Endodermal cell (in vitro differentiated cells): Measurements from ENCODE around the gene KLC4. TPM values are rescaled to one million over a fixed set of nuclear protein-coding genes. Genes with fewer than 3 reads are reported as not detected.

Experiments
- DNase-seq: peaks from one replicate; pipeline ENCODE4 v3.0.0-alpha.2; 2017
- H3K27ac ChIP-seq: 2 replicates; pipeline ENCODE4 v1.5.1; 2013; ENCODE audit warnings: mild to moderate bottlenecking, low read depth, low read length, moderate library complexity
- H3K27me3 ChIP-seq: 2 replicates; pipeline ENCODE4 v1.6.1; 2013; ENCODE audit warnings: mild to moderate bottlenecking, low read length, moderate library complexity; ENCODE audit not compliant: insufficient read depth, control insufficient read depth, poor library complexity, severe bottlenecking
- H3K36me3 ChIP-seq: 2 replicates; pipeline ENCODE4 v1.7.0; 2013; ENCODE audit warnings: mild to moderate bottlenecking, low read length, moderate library complexity; ENCODE audit not compliant: control insufficient read depth, insufficient read depth
- H3K4me1 ChIP-seq: one replicate; pipeline ENCODE4 v1.7.0; 2013; ENCODE audit warnings: low read length; ENCODE audit not compliant: control insufficient read depth, insufficient read depth
- H3K4me3 ChIP-seq: 2 replicates; pipeline ENCODE4 v1.5.1; 2013; ENCODE audit warnings: mild to moderate bottlenecking, low read length, moderate library complexity
- H3K9ac ChIP-seq: 2 replicates; pipeline ENCODE4 v1.6.1; 2013; ENCODE audit warnings: mild to moderate bottlenecking, low read length, moderate library complexity; ENCODE audit not compliant: poor library complexity, severe bottlenecking; ENCODE audit errors: extremely low read depth
- H3K9me3 ChIP-seq: 2 replicates; pipeline ENCODE4 v1.6.1; 2013; ENCODE audit warnings: mild to moderate bottlenecking, low read length, moderate library complexity; ENCODE audit not compliant: control insufficient read depth
- H3K27ac Mint-ChIP-seq: 2 replicates; pipeline ENCODE4 v1.8.0; 2020; ENCODE audit warnings: mixed read lengths
- H3K27me3 Mint-ChIP-seq: 2 replicates; pipeline ENCODE4 v1.8.0; 2021; ENCODE audit warnings: mild to moderate bottlenecking, mixed read lengths; ENCODE audit not compliant: insufficient read depth
- H3K36me3 Mint-ChIP-seq: 2 replicates; pipeline ENCODE4 v1.8.0; 2020; ENCODE audit warnings: low read depth, mixed read lengths
- H3K4me1 Mint-ChIP-seq: 2 replicates; pipeline ENCODE4 v1.8.0; 2020; ENCODE audit warnings: mixed read lengths
- H3K4me3 Mint-ChIP-seq: 2 replicates; pipeline ENCODE4 v1.8.0; 2020; ENCODE audit warnings: mild to moderate bottlenecking, moderate library complexity, mixed read lengths
- H3K9me3 Mint-ChIP-seq: 2 replicates; pipeline ENCODE4 v1.8.0; 2020; ENCODE audit warnings: mild to moderate bottlenecking, mixed read lengths
- CTCF ChIP-seq: fragments of 200-600 bp; sonication (generic); conservative IDR thresholded peaks from 2 replicates; pipeline ENCODE4 v1.5.0; 2021; ENCODE audit warnings: antibody characterized with exemption, mild to moderate bottlenecking
- WGBS, 2 experiments: methylation state at CpG; one replicate each; pipeline versions ENCODE4 v1.1.5 to v1.1.7; 2013; ENCODE audit warnings: missing lambda C conversion rate in 2 of 2, mixed read lengths in 1 of 2; ENCODE audit not compliant: insufficient coverage in 1 of 2, insufficient read length in 1 of 2; 5-methylcytosine and 5-hydroxymethylcytosine counted together
- total RNA-seq, 2 donors: library from RNA; stranded (reverse); fragmentation: NEBNext Ultra II Directional in 1 of 2; extraction: Animal tissue kit (Norgen Biotek cat#: 25700) in 1 of 2; gene quantifications; 2 replicates in 1 of 2; 3 replicates in 1 of 2; pipeline ENCODE4 v1.2.1, GENCODE V29; 2021

KLC4 gene
- total RNA-seq, 2 donors from 2014 or later: 36.6 to 38.0 TPM

- peak within 1 kb of the TSS; percentile 61 for H3K27ac ChIP-seq
- H3K27ac Mint-ChIP-seq: peak within 1 kb of the TSS; percentile 95
Observed at GRCh38 chr6:43053545-43054205, 5.8 kb upstream of the KLC4 start, which contains the start of gene CUL7. Gene CUL7 (minus strand): TSS chr6:43053851. CDS start chr6:43052788, 1,063 bp downstream.

GRCh38 chr6:43054206-43054943 lies 5.1 kb upstream of the KLC4 start:
- WGBS, 2 experiments: 84 to 94% methylated on average over 15 to 17 of the region's 17 CpGs
- DNase-seq: no peak

More at GRCh38 chr6:43053545-43054205, 5.8 kb upstream of the KLC4 start, which contains the start of gene CUL7:
- no peak for TF ChIP-seq CTCF
- peak; percentile 94 for DNase-seq
- peak within 1 kb of the TSS; percentile 98 for H3K4me3 Mint-ChIP-seq
- no peaks in the 10 kb centered on the region for H3K9me3 Mint-ChIP-seq
- no peaks in the 10 kb centered on the region for H3K27me3 ChIP-seq
- H3K36me3 Mint-ChIP-seq: peaks cover 54% of the 10 kb centered on the region
- H3K36me3 ChIP-seq: peaks cover 62% of the 10 kb centered on the region
- H3K27me3 Mint-ChIP-seq: no peaks in the 10 kb centered on the region
- H3K4me1 Mint-ChIP-seq: peaks cover 31% of the 10 kb centered on the region
- H3K4me1 ChIP-seq: peaks cover 7% of the 10 kb centered on the region
- no peaks in the 10 kb centered on the region for H3K9me3 ChIP-seq
- peak within 1 kb of the TSS; percentile 93 for H3K4me3 ChIP-seq
- peak within 1 kb of the TSS; percentile 89 for H3K9ac ChIP-seq
- WGBS, 2 experiments: 0% methylated on average over 20 to 44 of the region's 45 CpGs

GRCh38 chr6:43055966-43056365 lies 3.5 kb upstream of the KLC4 start:
- DNase-seq: no peak
- H3K4me3 ChIP-seq: no peak overlapping the region
- H3K27me3 ChIP-seq: no peaks in the 10 kb centered on the region
- no peaks in the 10 kb centered on the region for H3K9me3 ChIP-seq
- H3K9ac ChIP-seq: no peak overlapping the region
- WGBS, 2 experiments: 94 to 100% methylated on average over 6 to 8 of the region's 8 CpGs
- H3K36me3 Mint-ChIP-seq: peaks cover 34% of the 10 kb centered on the region
- H3K27ac Mint-ChIP-seq: no peak overlapping the region
- H3K4me3 Mint-ChIP-seq: no peak overlapping the region
- peaks cover 40% of the 10 kb centered on the region for H3K36me3 ChIP-seq
- TF ChIP-seq CTCF: no peak
- no peaks in the 10 kb centered on the region for H3K27me3 Mint-ChIP-seq
- no peaks in the 10 kb centered on the region for H3K9me3 Mint-ChIP-seq
- H3K27ac ChIP-seq: no peak overlapping the region
- H3K4me1 ChIP-seq: peaks cover 7% of the 10 kb centered on the region
- H3K4me1 Mint-ChIP-seq: peaks cover 40% of the 10 kb centered on the region

More at GRCh38 chr6:43054206-43054943, 5.1 kb upstream of the KLC4 start:
- peaks cover 56% of the 10 kb centered on the region for H3K36me3 ChIP-seq
- H3K27ac Mint-ChIP-seq: peak overlapping the region; percentile 90
- H3K9me3 ChIP-seq: no peaks in the 10 kb centered on the region
- H3K27me3 ChIP-seq: no peaks in the 10 kb centered on the region
- peaks cover 7% of the 10 kb centered on the region for H3K4me1 ChIP-seq
- no peaks in the 10 kb centered on the region for H3K27me3 Mint-ChIP-seq
- H3K4me3 ChIP-seq: peak overlapping the region; percentile 93
- peaks cover 32% of the 10 kb centered on the region for H3K4me1 Mint-ChIP-seq
- H3K9ac ChIP-seq: peak overlapping the region; percentile 39
- peaks cover 49% of the 10 kb centered on the region for H3K36me3 Mint-ChIP-seq
- no peak for TF ChIP-seq CTCF
- peak overlapping the region; percentile 98 for H3K4me3 Mint-ChIP-seq
- H3K9me3 Mint-ChIP-seq: no peaks in the 10 kb centered on the region
- peak overlapping the region; percentile 7 for H3K27ac ChIP-seq
